IMR-90 (cell line): Measurements from ENCODE around the gene TCF7. TPM values are rescaled to one million over a fixed set of nuclear protein-coding genes. Genes with fewer than 3 reads are reported as not detected.

Experiments
- ATAC-seq: fragments of 200-7000 bp; cut with Tn5 transposase; 2 replicates; pipeline ENCODE4 v1.9.1; 2020; ENCODE audit warnings: low read depth, mild to moderate bottlenecking, moderate library complexity
- BruUV-seq: library from RNA; stranded (reverse); fragments of 400-500 nt; replicated peaks from 2 replicates; lab custom pipeline; 2021; lab: Mats Ljungman, UMichigan
- CTCF ChIA-PET: fragments of 300-600 bp; formaldehyde crosslinking; extraction: SDS; loops from one replicate; lab custom pipeline; 2021; ENCODE audit warnings: antibody characterized with exemption; lab: Yijun Ruan, JAX
- POLR2A ChIA-PET: fragments of 300-600 bp; sonication (Branson Sonifier 250); formaldehyde crosslinking; loops from one replicate; lab custom pipeline; 2022; ENCODE audit warnings: antibody characterized with exemption; ENCODE audit not compliant: unreplicated experiment; lab: Charles Lee
- DNase-seq: peaks from one replicate; pipeline ENCODE4 v3.0.0; 2013
- H2AFZ ChIP-seq: replicated peaks from 2 replicates; pipeline ENCODE3; 2013; ENCODE audit warnings: low read length, mild to moderate bottlenecking; ENCODE audit not compliant: poor library complexity
- H2AK5ac ChIP-seq: 2 replicates; pipeline ENCODE4 v1.6.1; 2013; ENCODE audit warnings: low read depth, low read length, inconsistent platforms
- H2AK9ac ChIP-seq: replicated peaks from 2 replicates; pipeline ENCODE3; 2013; ENCODE audit warnings: mild to moderate bottlenecking, low read depth, low read length, moderate library complexity; ENCODE audit not compliant: poor library complexity
- H2BK120ac ChIP-seq: 2 replicates; pipeline ENCODE4 v1.6.1; 2013; ENCODE audit warnings: low read depth, low read length, inconsistent platforms
- H2BK15ac ChIP-seq: 3 replicates; pipeline ENCODE4 v1.6.1; 2013; ENCODE audit warnings: low read depth, low read length, inconsistent platforms
- H2BK20ac ChIP-seq: 2 replicates; pipeline ENCODE4 v1.6.1; 2013; ENCODE audit warnings: low read depth, mild to moderate bottlenecking, inconsistent platforms, low read length, moderate library complexity
- H2BK5ac ChIP-seq: 2 replicates; pipeline ENCODE4 v1.6.1; 2013; ENCODE audit warnings: mild to moderate bottlenecking, low read depth, low read length, inconsistent platforms; ENCODE audit not compliant: poor library complexity, severe bottlenecking
- H3K14ac ChIP-seq: replicated peaks from 2 replicates; pipeline ENCODE4 v1.6.1; 2013; ENCODE audit warnings: low read depth, low read length, inconsistent platforms
- H3K18ac ChIP-seq: 2 replicates; pipeline ENCODE4 v1.6.1; 2013; ENCODE audit warnings: low read depth, low read length, control low read depth
- H3K23ac ChIP-seq: 2 replicates; pipeline ENCODE4 v1.6.1; 2013; ENCODE audit warnings: low read depth, low read length, inconsistent platforms
- H3K27ac ChIP-seq: 2 replicates; pipeline ENCODE4 v1.5.1; 2013; ENCODE audit warnings: mild to moderate bottlenecking, control low read depth, low read length; ENCODE audit not compliant: insufficient read depth
- H3K27me3 ChIP-seq: 2 replicates; pipeline ENCODE4 v1.6.1; 2013; ENCODE audit warnings: low read length; ENCODE audit not compliant: control insufficient read depth, insufficient read depth
- H3K36me3 ChIP-seq: 2 replicates; pipeline ENCODE4 v1.6.1; 2013; ENCODE audit warnings: low read length, mixed read lengths; ENCODE audit not compliant: control insufficient read depth, insufficient read depth
- H3K4ac ChIP-seq: 2 replicates; pipeline ENCODE4 v1.6.1; 2013; ENCODE audit warnings: low read depth, low read length, inconsistent platforms
- H3K4me1 ChIP-seq: 2 replicates; pipeline ENCODE4 v1.6.1; 2013; ENCODE audit warnings: low read length, mixed read lengths; ENCODE audit not compliant: control insufficient read depth, insufficient read depth
- H3K4me2 ChIP-seq: 2 replicates; pipeline ENCODE4 v1.6.1; 2013; ENCODE audit warnings: low read depth, mild to moderate bottlenecking, control low read depth, low read length, moderate library complexity
- H3K4me3 ChIP-seq: 2 replicates; pipeline ENCODE4 v1.5.1; 2013; ENCODE audit warnings: low read depth, mild to moderate bottlenecking, control low read depth, low read length, moderate library complexity; ENCODE audit not compliant: insufficient read depth
- H3K56ac ChIP-seq: 2 replicates; pipeline ENCODE4 v1.6.1; 2013; ENCODE audit warnings: low read length, inconsistent platforms; ENCODE audit not compliant: insufficient read depth; ENCODE audit errors: extremely low read depth
- H3K79me1 ChIP-seq, 2 experiments: 2 replicates each; pipeline ENCODE4 v1.6.1; 2013; ENCODE audit warnings: low read length in 2 of 2, inconsistent platforms in 1 of 2, low read depth in 1 of 2
- H3K9ac ChIP-seq: 2 replicates; pipeline ENCODE4 v1.6.1; 2013; ENCODE audit warnings: low read depth, low read length, control low read depth
- H3K9me1 ChIP-seq: 2 replicates; pipeline ENCODE4 v1.6.1; 2013; ENCODE audit warnings: low read length, inconsistent platforms; ENCODE audit not compliant: insufficient read depth
- H3K9me3 ChIP-seq: 2 replicates; pipeline ENCODE4 v1.6.1; 2013; ENCODE audit warnings: low read length; ENCODE audit not compliant: control insufficient read depth, insufficient read depth
- H4K20me1 ChIP-seq: 2 replicates; pipeline ENCODE4 v1.6.1; 2013; ENCODE audit warnings: low read length, inconsistent platforms; ENCODE audit not compliant: insufficient read depth
- H4K5ac ChIP-seq: 2 replicates; pipeline ENCODE4 v1.6.1; 2013; ENCODE audit warnings: mild to moderate bottlenecking, low read depth, low read length, control low read depth
- H4K8ac ChIP-seq, 2 experiments: 2 replicates each; pipeline ENCODE4 v1.6.1; 2013; ENCODE audit warnings: low read depth in 2 of 2, low read length in 2 of 2, control low read depth in 1 of 2, inconsistent platforms in 1 of 2
- H4K91ac ChIP-seq: 2 replicates; pipeline ENCODE4 v1.6.1; 2013; ENCODE audit warnings: low read depth, low read length, inconsistent platforms; ENCODE audit not compliant: insufficient read depth
- CEBPB ChIP-seq: IDR thresholded peaks from 2 replicates; pipeline ENCODE4 v1.6.1; 2012; ENCODE audit warnings: low read depth, low read length, improper control_type of control experiment
- CHD1 ChIP-seq: IDR thresholded peaks from 2 replicates; pipeline ENCODE4 v1.6.1; 2012; ENCODE audit warnings: low read depth, low read length, improper control_type of control experiment
- MAFK ChIP-seq: IDR thresholded peaks from 2 replicates; pipeline ENCODE4 v1.6.1; 2012; ENCODE audit warnings: low read depth, low read length, improper control_type of control experiment
- MAZ ChIP-seq: IDR thresholded peaks from 2 replicates; pipeline ENCODE4 v1.6.1; 2012; ENCODE audit warnings: low read depth, mild to moderate bottlenecking, low read length, improper control_type of control experiment, moderate library complexity, borderline replicate concordance
- MXI1 ChIP-seq: IDR thresholded peaks from 2 replicates; pipeline ENCODE4 v1.6.1; 2012; ENCODE audit warnings: low read depth, mild to moderate bottlenecking, low read length, moderate library complexity, borderline replicate concordance
- RCOR1 ChIP-seq: IDR thresholded peaks from 2 replicates; pipeline ENCODE4 v1.6.1; 2012; ENCODE audit warnings: mild to moderate bottlenecking, low read length, improper control_type of control experiment; ENCODE audit not compliant: insufficient replicate concordance
- WGBS, 2 experiments: methylation state at CpG; one replicate each; pipeline versions ENCODE4 v1.1.5 to v1.1.7; 2013; ENCODE audit warnings: missing lambda C conversion rate in 2 of 2; ENCODE audit not compliant: insufficient read length in 1 of 2; ENCODE audit errors: extremely low coverage in 2 of 2; 5-methylcytosine and 5-hydroxymethylcytosine counted together
- dilution Hi-C: fragments of 300-500 bp; cut with HindIII; formaldehyde crosslinking; loops from one replicate; pipeline ENCODE4 v1.14.3; 2018; ENCODE audit warnings: low sequenced_read_pairs; ENCODE audit not compliant: unreplicated experiment
- in situ Hi-C: fragments of 300-500 bp; cut with MboI; formaldehyde crosslinking; loops from 3 replicates; pipeline ENCODE4 v1.14.3; 2019; ENCODE audit warnings: low sequenced_read_pairs, inconsistent platforms, mixed read lengths
- intact Hi-C: fragments of 100-400 bp; cut with micrococcal nuclease; formaldehyde crosslinking; loops from 2 replicates; pipeline ENCODE4 v1.10.0; 2022
- polyA plus RNA-seq, 3 experiments: library from polyadenylated mRNA; depleted of rRNA; stranded (reverse); fragments of >200 nt; gene quantifications; 2 replicates each; pipeline ENCODE4 v1.2.3, GENCODE V29; 2012; ENCODE audit warnings: low replicate concordance in 1 of 3
- total RNA-seq: library from RNA; depleted of rRNA; stranded (reverse); fragments of >200 nt; gene quantifications from 2 replicates; pipeline ENCODE4 v1.2.3, GENCODE V29; 2012
- TF ChIP-seq, protein P1 (sequence below): fragments of 150-350 bp; IDR thresholded peaks from 2 replicates; pipeline ENCODE4 v1.6.1; 2016; ENCODE audit warnings: low read depth, mild to moderate bottlenecking, low read length, moderate library complexity, borderline replicate concordance

Gene TCF7
- total and polyA plus RNA-seq, 2 of the 4 experiments (the other 2 are of a cell fraction), result 1.3 to 3.4 TPM

DNA sequence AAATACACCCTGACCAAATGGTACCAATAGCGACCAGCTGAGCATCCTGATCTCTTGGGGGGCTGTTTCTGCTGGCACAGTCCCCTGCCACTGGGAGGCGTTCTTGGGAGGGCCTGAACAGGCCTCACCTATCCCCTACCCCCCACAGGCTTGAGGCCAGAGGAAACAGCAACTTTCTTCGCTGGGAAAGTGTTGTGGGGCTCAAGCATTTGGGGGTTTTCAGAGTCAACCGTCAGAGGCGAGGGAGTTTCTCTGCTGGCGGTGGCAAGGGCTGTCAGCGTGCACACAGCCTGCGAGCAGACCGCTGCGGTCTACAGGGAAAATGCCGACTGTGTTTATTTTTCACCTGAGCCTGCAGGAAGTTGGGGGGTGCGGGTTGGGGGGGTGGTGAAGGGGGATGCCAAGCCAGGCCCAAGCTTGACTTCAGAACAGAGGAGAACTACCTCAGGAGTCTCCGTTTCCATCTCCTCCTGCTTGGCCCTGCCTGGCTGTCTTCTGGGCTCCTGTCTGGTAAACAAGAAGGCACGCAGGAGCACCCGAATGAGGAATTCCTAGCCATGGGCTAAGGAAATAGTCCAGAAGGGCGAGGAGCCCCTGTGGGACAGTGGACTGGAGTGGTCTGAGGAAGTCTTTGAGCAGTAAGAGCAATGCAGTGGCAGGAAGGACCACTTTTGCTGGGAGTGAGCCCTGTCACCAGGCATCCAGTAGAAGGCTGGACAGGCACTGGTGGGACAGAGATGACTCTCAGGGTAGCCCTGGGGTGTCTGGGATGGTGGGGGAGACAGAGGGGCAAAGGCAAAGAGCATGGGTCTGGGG lies 18.1 kb downstream of the TCF7 start:
- no peak overlapping the region for H2BK20ac ChIP-seq
- H2AK9ac ChIP-seq, result no peak overlapping the region
- no peak for DNase-seq
- BruUV-seq, result no TSS peak
- in situ Hi-C loops (no loop called here), intact Hi-C loops (no loop called here), dilution Hi-C loops (no loop called here)
- H2BK15ac ChIP-seq, result no peak overlapping the region
- peaks cover 34% of the 10 kb centered on the region for H4K20me1 ChIP-seq
- H3K79me1 ChIP-seq, result peaks cover 29 to 77% of the 10 kb centered on the region in 2 experiments
- H3K14ac ChIP-seq, result no peak overlapping the region
- no peak overlapping the region for H2AK5ac ChIP-seq
- no peak overlapping the region for H2BK5ac ChIP-seq
- H3K18ac ChIP-seq, result no peak overlapping the region
- H3K9ac ChIP-seq, result no peak overlapping the region
- ChIA-PET POLR2A (no interaction called here), CTCF (interaction anchor here (1.2 kb wide), 1 partner anchor 8 kb away, joined by 4 read pairs; no protein-coding TSS in a partner anchor)
- 0 out of 2 replicates have a peak, but pooled peaks cover 2% of the 10 kb centered on the region for H3K4me1 ChIP-seq
- 100% methylated on average over 1 of the region's 16 CpGs; no CpG with 5 or more reads in 1 of the 2 experiments for WGBS, 2 experiments
- H3K9me3 ChIP-seq, result no peaks in the 10 kb centered on the region
- no peak overlapping the region for H3K27ac ChIP-seq
- no peak overlapping the region for H4K8ac ChIP-seq
- no peak overlapping the region for H4K91ac ChIP-seq
- no peaks in the 10 kb centered on the region for H3K27me3 ChIP-seq
- no peak overlapping the region for H3K23ac ChIP-seq
- TF ChIP-seq MAZ, result no peak
- no peak for TF ChIP-seq CHD1
- TF ChIP-seq RCOR1, result no peak
- TF ChIP-seq, protein P1, sequence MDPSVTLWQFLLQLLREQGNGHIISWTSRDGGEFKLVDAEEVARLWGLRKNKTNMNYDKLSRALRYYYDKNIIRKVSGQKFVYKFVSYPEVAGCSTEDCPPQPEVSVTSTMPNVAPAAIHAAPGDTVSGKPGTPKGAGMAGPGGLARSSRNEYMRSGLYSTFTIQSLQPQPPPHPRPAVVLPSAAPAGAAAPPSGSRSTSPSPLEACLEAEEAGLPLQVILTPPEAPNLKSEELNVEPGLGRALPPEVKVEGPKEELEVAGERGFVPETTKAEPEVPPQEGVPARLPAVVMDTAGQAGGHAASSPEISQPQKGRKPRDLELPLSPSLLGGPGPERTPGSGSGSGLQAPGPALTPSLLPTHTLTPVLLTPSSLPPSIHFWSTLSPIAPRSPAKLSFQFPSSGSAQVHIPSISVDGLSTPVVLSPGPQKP, result no peak
- TF ChIP-seq MAFK, result no peak
- TF ChIP-seq CEBPB, result no peak
- no peak for TF ChIP-seq MXI1
- H3K36me3 ChIP-seq, result peaks cover 46% of the 10 kb centered on the region
- H2BK120ac ChIP-seq, result no peak overlapping the region
- no peak overlapping the region for H3K4ac ChIP-seq
- H3K56ac ChIP-seq, result no peak overlapping the region
- H3K4me2 ChIP-seq, result no peak overlapping the region
- H3K4me3 ChIP-seq, result no peak overlapping the region
- no peak overlapping the region for H2AFZ ChIP-seq
- no peak overlapping the region for H4K5ac ChIP-seq
- ATAC-seq, result no peak
- H3K9me1 ChIP-seq, result peaks cover 9% of the 10 kb centered on the region; the same call in 1 of the 2 replicates
